NCI-H510A (cell line): ENCODE results near the gene MTHFSD.

Experiments
- DNase-seq: peaks from one replicate; lab custom pipeline; 2025; lab: John Stamatoyannopoulos, UW

Gene MTHFSD

DNA sequence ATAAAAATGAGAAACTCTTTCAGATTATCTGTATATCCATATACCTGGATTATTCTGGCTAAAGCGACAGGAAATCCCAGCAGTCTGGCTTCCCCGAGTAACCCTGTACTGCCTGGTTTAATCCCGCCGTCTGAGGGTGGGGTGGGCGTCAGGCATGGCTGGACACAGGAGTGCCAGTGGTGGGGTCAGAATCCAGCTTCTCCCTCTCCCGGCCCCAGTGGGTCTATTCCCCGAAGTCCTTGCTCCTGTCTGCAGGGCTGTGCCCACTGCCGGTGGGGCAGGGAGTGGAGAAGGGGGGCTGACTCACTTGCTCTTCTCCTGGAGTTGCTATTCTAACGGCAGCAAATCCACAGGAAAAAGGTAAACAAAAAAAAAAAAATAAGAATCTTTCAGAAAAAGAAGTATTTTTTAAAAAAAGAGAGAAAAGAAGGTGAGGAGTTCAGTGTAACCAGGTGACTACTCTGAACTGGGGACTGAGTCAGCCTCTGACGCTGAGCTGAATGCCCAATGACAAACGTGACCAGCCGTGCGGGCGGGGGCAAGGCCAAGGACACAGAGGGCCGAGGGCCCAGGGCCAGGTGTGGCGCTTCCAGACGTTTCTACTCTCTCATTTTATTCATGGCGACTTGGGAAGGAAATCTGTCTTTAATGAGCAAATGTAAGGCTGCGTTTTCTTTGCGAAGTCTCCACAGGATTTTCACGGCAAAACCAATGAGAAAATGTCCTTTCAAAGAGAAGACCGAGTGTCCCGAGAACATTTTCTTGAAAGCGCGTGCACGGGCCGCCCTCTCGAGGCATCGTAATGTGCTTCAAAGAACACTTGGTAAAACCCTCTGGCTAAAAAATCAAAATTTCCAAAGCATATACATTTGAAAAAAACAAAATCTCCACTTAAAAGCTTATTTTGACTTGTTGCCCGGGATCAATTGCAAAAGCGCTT is 24.5 kb downstream of the MTHFSD start:
- DNase-seq, result no peak

- DNase-seq, result no peak
Observed at GRCh38 chr16:86529160-86529559, 25.9 kb downstream of the MTHFSD start.

DNA sequence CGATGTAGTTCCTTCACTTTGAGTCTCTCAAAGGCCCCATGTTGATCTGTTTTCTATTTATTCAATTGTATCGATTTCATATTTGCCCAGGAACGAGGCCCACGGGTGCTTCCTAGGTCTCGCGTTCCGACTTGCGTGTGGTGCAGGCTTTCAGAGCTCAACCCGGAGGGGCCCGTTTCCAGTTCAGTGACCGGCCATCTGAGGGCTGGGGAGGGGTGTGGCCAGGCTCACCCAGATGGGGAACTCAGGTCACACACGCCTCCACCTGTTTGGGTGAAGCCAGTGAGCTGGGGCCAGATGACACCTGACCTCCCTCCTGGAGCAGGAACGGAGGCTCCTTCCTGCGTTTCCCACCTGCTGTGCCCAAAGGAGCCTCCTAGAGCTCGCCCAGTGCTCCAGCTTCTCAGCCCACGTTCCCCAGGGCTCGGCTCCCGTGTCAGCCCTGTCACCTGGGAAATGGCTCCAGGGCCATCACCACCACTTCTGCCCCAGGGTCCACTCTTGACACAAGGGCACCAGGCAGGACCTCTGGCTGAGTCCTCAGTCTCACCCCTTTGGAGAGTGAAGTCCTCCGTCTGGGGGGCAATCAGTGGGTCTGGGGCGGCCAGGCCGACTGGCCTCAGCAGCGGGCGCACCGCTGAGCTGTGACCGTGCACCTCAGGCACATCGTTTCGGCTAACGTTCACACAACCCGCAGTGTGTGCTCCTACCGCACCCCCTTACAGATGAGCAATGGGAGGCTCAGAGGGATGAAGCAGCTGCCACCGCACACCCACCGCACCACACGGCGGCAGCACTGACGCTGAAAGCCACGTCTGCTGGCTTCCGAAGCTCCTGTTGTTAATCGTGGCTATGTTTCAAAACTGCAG is 26.7 kb downstream of the MTHFSD start:
- no peak for DNase-seq

- DNase-seq, result no peak
Observed at GRCh38 chr16:86527366-86527765, 27.7 kb downstream of the MTHFSD start.

DNA sequence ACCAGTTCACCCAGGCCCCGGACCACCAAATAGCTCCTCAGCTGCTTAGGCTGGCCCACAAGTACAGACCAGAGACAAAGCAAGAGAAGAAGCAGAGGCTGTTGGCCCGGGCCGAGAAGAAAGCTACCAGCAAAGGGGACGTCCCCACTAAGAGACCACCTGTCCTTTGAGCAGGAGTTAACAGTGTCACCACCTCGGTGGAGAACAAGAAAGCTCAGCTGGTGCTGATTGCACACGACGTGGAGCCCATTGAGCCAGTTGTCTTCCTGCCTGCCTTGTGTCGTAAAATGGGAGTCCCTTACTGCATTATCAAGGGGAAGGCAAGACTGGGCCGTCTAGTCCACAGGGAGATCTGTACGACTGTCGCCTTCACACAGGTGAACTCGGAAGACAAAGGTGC is 29.3 kb downstream of the MTHFSD start:
- DNase-seq, result no peak

DNA sequence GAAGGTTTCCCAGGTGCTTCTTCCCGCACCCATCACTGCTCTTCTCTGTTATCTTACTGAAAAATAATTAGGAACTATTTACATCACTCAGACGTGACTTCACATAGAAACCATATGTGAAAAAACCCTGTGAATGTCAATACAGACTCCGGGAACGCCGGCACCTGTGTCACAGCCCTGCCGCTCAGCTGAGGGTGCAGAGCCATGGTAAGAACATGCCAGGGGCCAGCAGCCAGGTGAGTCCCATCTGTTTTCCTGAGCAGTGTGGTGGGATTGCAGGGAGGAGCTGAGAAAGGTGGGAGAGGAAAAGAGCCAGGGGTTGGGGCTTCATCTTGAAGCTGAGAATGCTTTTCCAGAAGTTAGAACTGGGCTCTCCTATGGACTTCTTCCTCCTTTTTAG is 31.0 kb downstream of the MTHFSD start:
- no peak for DNase-seq

DNA sequence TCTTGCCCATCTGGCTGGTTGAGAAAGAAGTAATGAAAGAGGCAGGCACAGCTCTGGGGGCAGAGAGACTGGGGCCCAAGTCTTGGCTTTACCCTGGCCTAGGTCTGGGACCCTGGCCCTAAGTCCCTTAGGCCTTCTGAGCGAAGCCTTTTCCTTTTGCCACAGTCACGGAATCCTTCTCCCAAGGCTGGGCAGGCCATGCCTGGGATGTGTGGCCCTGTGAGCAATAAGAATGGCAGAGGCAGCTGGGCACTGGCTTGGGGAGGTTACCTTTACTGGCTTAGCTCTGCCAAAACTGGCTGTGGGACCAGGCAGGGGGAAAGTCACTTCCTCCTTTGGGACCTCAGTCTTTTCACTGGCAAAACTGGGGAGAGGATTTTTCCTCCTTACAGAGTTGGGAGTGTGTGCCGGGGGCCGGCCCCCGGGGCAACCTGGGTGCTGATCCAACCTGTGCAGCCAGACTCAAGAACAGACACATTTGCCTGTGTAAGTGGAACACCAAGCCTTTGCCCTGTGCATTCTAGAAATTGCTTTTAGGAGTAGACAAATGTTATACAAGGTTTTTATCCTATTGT is 31.8 kb downstream of the MTHFSD start:
- no peak for DNase-seq

- DNase-seq, result no peak
Observed at GRCh38 chr16:86522634-86523033, 32.4 kb downstream of the MTHFSD start.

- no peak for DNase-seq
Observed at GRCh38 chr16:86521236-86522197, 33.5 kb downstream of the MTHFSD start.

DNA sequence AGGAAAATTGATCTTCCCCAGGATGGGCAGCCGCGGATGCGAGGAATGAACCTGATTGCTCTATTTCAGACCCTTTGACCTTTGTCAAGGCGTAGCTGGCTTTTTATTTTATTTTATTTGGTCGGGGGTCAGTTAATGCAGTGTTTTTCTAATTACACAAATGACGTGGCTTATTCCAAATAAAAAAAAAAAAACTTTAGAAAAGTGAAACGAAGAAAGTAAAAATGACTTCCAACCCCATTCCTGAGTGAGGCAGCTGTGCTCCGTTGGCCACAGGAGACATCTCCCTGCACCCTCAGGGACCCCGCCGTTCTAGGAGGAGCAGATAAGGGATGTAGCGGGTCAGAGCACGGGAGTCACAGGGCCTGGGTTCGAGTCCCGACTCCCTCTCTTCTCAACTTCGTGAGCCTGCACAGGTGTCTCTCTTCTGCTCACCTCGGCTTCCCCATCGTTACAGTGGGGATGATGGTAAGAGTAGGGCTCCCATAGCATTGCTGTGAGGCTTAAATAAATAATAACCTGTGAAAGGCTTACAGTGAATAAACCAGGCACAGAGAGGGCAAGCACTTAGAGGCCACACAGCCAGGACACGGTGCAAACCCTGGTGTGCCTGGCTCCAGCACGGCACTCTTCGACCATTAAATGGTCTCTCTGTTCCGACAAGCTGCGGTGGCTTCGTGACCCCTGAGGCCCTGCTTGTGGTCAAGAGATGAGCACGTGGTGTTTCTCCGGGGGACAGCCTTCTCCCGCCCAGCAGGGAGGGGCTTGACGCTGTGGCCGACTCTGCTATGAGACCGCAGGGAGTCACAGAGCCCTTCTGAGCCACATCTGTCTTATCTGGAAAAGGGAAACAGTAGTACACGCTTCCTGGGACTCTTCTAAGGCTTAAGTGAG is 34.5 kb downstream of the MTHFSD start:
- no peak for DNase-seq

GRCh38 chr16:86519649-86520316 is 35.3 kb downstream of the MTHFSD start:
- no peak for DNase-seq

- DNase-seq, result no peak
Observed at GRCh38 chr16:86519007-86519648, 35.9 kb downstream of the MTHFSD start.

- no peak for DNase-seq
Observed at GRCh38 chr16:86517652-86518258, 37.3 kb downstream of the MTHFSD start.

DNA sequence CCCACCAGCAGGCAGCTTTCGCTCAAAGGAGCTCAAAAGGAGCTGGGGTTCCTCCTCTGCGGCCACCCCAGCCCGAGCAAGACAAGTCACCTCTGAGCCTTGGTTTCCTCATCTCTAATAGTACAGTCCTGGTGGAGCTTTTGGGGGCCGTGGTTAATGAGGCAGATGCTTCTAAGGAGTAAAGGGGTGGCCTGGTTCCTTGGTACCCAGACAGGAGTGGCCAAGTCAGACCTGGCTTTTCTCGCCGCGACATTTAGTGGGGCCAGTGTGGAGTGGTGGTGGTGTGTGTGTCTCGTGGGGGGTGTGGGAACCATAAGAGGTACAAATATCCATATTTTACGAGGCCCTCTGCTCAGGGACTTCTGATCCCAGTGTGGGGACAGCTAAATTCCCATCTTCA is 38.0 kb downstream of the MTHFSD start:
- DNase-seq, result no peak

- no peak for DNase-seq
Observed at GRCh38 chr16:86516623-86517003, 38.4 kb downstream of the MTHFSD start.

GRCh38 chr16:86515777-86516622 is 39.0 kb downstream of the MTHFSD start:
- no peak for DNase-seq

DNA sequence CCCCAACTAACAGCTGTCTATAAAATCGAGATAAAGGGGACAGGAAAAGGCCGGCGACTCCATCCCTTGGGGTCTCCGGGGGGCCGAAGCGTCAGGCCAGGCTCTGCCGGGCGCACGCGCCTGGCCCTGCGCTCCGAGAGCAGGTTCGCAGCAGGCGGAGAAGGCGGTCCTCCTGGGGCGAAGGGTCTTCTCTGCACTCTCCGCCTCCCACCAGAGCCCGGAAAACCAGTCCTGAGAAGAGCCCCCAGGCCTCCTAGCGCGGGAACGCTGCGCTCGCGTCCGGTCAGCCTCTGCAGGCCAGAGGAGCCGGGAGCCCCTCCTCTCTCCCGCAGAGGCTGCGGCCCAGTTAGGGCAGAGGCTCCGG is 39.6 kb downstream of the MTHFSD start:
- DNase-seq, result no peak
